ENCODE measurements around the gene SUGCT.

DNA sequence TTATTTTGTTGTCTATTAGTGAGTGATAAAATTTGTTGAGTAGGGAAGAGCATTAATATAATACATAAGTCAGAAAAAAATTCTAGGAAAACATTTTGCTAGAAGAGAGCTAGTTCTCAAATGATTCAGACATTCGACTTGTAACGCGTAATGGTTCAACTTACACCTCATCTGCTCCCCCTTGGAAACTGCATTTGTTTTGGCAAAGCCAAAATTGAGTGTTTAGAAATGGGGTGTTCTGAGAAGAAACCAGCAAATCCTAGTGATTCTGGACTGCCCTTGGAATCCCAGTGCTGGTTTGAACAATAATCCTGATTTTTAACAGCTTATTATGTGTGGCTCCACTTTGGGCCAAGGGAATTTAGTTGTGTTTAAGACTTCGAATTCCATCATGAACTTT, 475.7 kb downstream of the SUGCT start:
- no peak for TF ChIP-seq POLR2AphosphoS5 (IDR thresholded peaks at IDR 0.05)
- TF ChIP-seq, protein P1, sequence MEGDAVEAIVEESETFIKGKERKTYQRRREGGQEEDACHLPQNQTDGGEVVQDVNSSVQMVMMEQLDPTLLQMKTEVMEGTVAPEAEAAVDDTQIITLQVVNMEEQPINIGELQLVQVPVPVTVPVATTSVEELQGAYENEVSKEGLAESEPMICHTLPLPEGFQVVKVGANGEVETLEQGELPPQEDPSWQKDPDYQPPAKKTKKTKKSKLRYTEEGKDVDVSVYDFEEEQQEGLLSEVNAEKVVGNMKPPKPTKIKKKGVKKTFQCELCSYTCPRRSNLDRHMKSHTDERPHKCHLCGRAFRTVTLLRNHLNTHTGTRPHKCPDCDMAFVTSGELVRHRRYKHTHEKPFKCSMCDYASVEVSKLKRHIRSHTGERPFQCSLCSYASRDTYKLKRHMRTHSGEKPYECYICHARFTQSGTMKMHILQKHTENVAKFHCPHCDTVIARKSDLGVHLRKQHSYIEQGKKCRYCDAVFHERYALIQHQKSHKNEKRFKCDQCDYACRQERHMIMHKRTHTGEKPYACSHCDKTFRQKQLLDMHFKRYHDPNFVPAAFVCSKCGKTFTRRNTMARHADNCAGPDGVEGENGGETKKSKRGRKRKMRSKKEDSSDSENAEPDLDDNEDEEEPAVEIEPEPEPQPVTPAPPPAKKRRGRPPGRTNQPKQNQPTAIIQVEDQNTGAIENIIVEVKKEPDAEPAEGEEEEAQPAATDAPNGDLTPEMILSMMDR (IDR thresholded peaks at IDR 0.05), result no peak
- no peak for TF ChIP-seq POLR2A (IDR thresholded peaks at IDR 0.05)

Data from stomach (tissue), 4 donors.